GM12878 (cell line): ENCODE results near the gene GRIK3. TPM values are rescaled to one million over a fixed set of nuclear protein-coding genes. Genes with fewer than 3 reads are reported as not detected.

Experiments
- ATAC-seq: fragments of 200-7000 bp; cut with Tn5 transposase; 3 replicates; pipeline ENCODE4 v1.9.1; 2020; ENCODE audit warnings: mild to moderate bottlenecking, moderate library complexity
- BruUV-seq: library from RNA; stranded (reverse); fragments of 400-500 nt; replicated peaks from 2 replicates; lab custom pipeline; 2021; lab: Mats Ljungman, UMichigan
- CTCF ChIA-PET: fragments of 300-600 bp; sonication (Branson Sonifier 250); formaldehyde crosslinking; extraction: SDS; loops from one replicate; lab custom pipeline; 2021; ENCODE audit warnings: inconsistent platforms; lab: Yijun Ruan, JAX
- POLR2A ChIA-PET: fragments of 350-600 bp; formaldehyde crosslinking; extraction: SDS; loops from one replicate; lab custom pipeline; 2021; ENCODE audit warnings: inconsistent platforms; lab: Charles Lee
- RAD21 ChIA-PET: fragments of 300-600 bp; sonication (Branson Sonifier 250); formaldehyde crosslinking; loops from one replicate; lab custom pipeline; 2023; ENCODE audit warnings: antibody characterized with exemption; ENCODE audit not compliant: unreplicated experiment; lab: Charles Lee
- SMC1A ChIA-PET: fragments of 300-600 bp; sonication (Branson Sonifier 250); formaldehyde crosslinking; loops from one replicate; lab custom pipeline; 2023; ENCODE audit not compliant: unreplicated experiment, uncharacterized antibody; lab: Charles Lee
- DNase-seq: peaks from one replicate; pipeline ENCODE4 v3.0.0-alpha.2; 2011; ENCODE audit warnings: low read depth, low spot score
- FAIRE-seq: peaks from 3 replicates; lab custom pipeline; 2011; peaks lifted over from hg19 to GRCh38; lab: Jason Lieb, UNC
- H2AFZ ChIP-seq: 2 replicates; pipeline ENCODE4 v1.6.0; 2011; ENCODE audit warnings: low read depth, low read length, control low read depth; ENCODE audit not compliant: control insufficient read depth
- H3K27ac ChIP-seq: 2 replicates; pipeline ENCODE4 v1.5.1; 2011; ENCODE audit warnings: control low read depth; ENCODE audit not compliant: control insufficient read depth, insufficient read depth
- H3K27me3 ChIP-seq, 2 experiments: replicated peaks in 1 of 2; 2 replicates each; pipeline versions ENCODE4 v1.6.0 to v1.6.1; 2011; ENCODE audit warnings: low read length in 1 of 2; ENCODE audit not compliant: control insufficient read depth in 2 of 2, insufficient read depth in 2 of 2
- H3K36me3 ChIP-seq, 2 experiments: 2 replicates each; pipeline ENCODE4 v1.5.1; 2011; ENCODE audit warnings: low read length in 1 of 2; ENCODE audit not compliant: control insufficient read depth in 2 of 2, insufficient read depth in 2 of 2
- H3K4me1 ChIP-seq: 2 replicates; pipeline ENCODE4 v1.6.1; 2011; ENCODE audit warnings: mild to moderate bottlenecking, low read length, moderate library complexity, mixed read lengths; ENCODE audit not compliant: control insufficient read depth, insufficient read depth
- H3K4me2 ChIP-seq: 2 replicates; pipeline ENCODE4 v1.6.0; 2011; ENCODE audit warnings: control low read depth; ENCODE audit not compliant: control insufficient read depth, insufficient read depth
- H3K4me3 ChIP-seq: fragments of 200-600 bp; sonication (generic); 2 replicates; pipeline ENCODE4 v1.5.1; 2016
- H3K79me2 ChIP-seq: 2 replicates; pipeline ENCODE4 v1.6.0; 2011; ENCODE audit warnings: low read length; ENCODE audit not compliant: control insufficient read depth, insufficient read depth
- H3K9ac ChIP-seq: 2 replicates; pipeline ENCODE4 v1.8.0; 2011; ENCODE audit warnings: low read length, control low read depth, mixed read lengths; ENCODE audit not compliant: control insufficient read depth, insufficient read depth
- H3K9me3 ChIP-seq: replicated peaks from 3 replicates; pipeline ENCODE4 v1.5.1; 2011; ENCODE audit warnings: mild to moderate bottlenecking, low read length; ENCODE audit not compliant: control insufficient read depth, insufficient read depth
- H4K20me1 ChIP-seq: 2 replicates; pipeline ENCODE4 v1.6.0; 2011; ENCODE audit not compliant: control insufficient read depth, insufficient read depth
- CBX3 ChIP-seq: fragments of 200-600 bp; sonication (generic); IDR thresholded peaks from 2 replicates; pipeline ENCODE4 v1.6.1; 2016; ENCODE audit warnings: low read depth, borderline replicate concordance
- CEBPZ ChIP-seq: fragments of 150-350 bp; IDR thresholded peaks from 2 replicates; pipeline ENCODE4 v1.6.1; 2016; ENCODE audit warnings: low read depth, low read length
- CHD2 ChIP-seq: IDR thresholded peaks from 2 replicates; pipeline ENCODE4 v1.6.1; 2011; ENCODE audit warnings: low read depth, low read length, improper control_type of control experiment, borderline replicate concordance
- HDAC6 ChIP-seq: fragments of 200-600 bp; sonication (generic); IDR thresholded peaks from one replicate; pipeline ENCODE4 v1.8.0; 2017; ENCODE audit warnings: antibody characterized with exemption; ENCODE audit not compliant: unreplicated experiment
- MEF2B ChIP-seq: fragments of 450-650 bp; IDR thresholded peaks from 2 replicates; pipeline ENCODE4 v1.6.1; 2018; ENCODE audit warnings: mild to moderate bottlenecking, moderate library complexity; ENCODE audit not compliant: partially characterized antibody, poor library complexity, severe bottlenecking
- NKRF ChIP-seq: fragments of 450-650 bp; conservative IDR thresholded peaks from 2 replicates; pipeline ENCODE4 v1.6.1; 2017; ENCODE audit warnings: mild to moderate bottlenecking, moderate library complexity
- SREBF1 ChIP-seq: IDR thresholded peaks from 2 replicates; pipeline ENCODE4 v1.6.1; 2012; ENCODE audit warnings: mild to moderate bottlenecking, low read length
- TARDBP ChIP-seq: IDR thresholded peaks from 2 replicates; pipeline ENCODE4 v1.6.1; 2016; ENCODE audit warnings: borderline replicate concordance
- ZBTB33 ChIP-seq: fragments of 450-650 bp; IDR thresholded peaks from 2 replicates; pipeline ENCODE4 v1.6.1; 2017; ENCODE audit warnings: mild to moderate bottlenecking
- WGBS: methylation state at CpG from one replicate; pipeline ENCODE4 v1.1.6; 2016; ENCODE audit warnings: low lambda C conversion rate; ENCODE audit not compliant: insufficient replicate concordance, insufficient coverage; ENCODE audit errors: missing lambda C conversion rate; 5-methylcytosine and 5-hydroxymethylcytosine counted together
- in situ Hi-C: fragments of 300-500 bp; cut with MboI; formaldehyde crosslinking; loops from 9 replicates; pipeline ENCODE4 v1.14.3; 2018; ENCODE audit warnings: mixed read lengths
- intact Hi-C: fragments of 100-400 bp; cut with micrococcal nuclease; formaldehyde crosslinking; loops from one replicate; pipeline ENCODE4 v1.14.2; 2022; ENCODE audit not compliant: unreplicated experiment
- polyA plus RNA-seq, 11 experiments: library from polyadenylated mRNA; depleted of rRNA in 4 of 11; unstranded in 6 of 11; stranded (reverse) in 5 of 11; fragments of >200 nt; fragmentation: Nextera tagmentation in 4 of 11; fragmentation: Illumina TruSeq in 1 of 11; extraction: Ambion mirVana in 4 of 11; extraction: Trizol in 1 of 11; gene quantifications; 1 replicate in 1 of 11; 2 replicates in 10 of 11; pipeline versions ENCODE4 v1.2.1 to v1.2.3, GENCODE V29; 2011 to 2016; ENCODE audit warnings: inconsistent platforms in 2 of 11, missing spikeins in 2 of 11, low read depth in 1 of 11
- total RNA-seq, 4 experiments: library from RNA; depleted of rRNA in 3 of 4; stranded (reverse); fragments of >200 nt in 3 of 4; fragmentation: Illumina TruSeq in 1 of 4; extraction: Trizol in 1 of 4; gene quantifications; 2 replicates each; pipeline versions ENCODE4 v1.2.1 to v1.2.3, GENCODE V29; 2013 to 2021

The GRIK3 gene
- total and polyA plus RNA-seq, 10 of the 15 experiments (the other 5 are each of a cell fraction or from before 2014, with no cell fraction given) = not detected

GRCh38 chr1:36796106-36796590, 238.2 kb downstream of the GRIK3 start:
- H3K9ac ChIP-seq = no peak overlapping the region
- no peak for FAIRE-seq
- intact Hi-C loops = no loop called here
- no peak for ATAC-seq
- no peaks in the 10 kb centered on the region for H3K79me2 ChIP-seq
- DNase-seq = no peak
- no TSS peak for BruUV-seq
- TF ChIP-seq MEF2B = no peak
- no peak for TF ChIP-seq CHD2
- no peak for TF ChIP-seq HDAC6
- no peak for TF ChIP-seq ZBTB33
- RAD21 ChIA-PET = no interaction called here
- no peak overlapping the region for H3K27ac ChIP-seq
- H3K4me2 ChIP-seq = no peak overlapping the region
- no peaks in the 10 kb centered on the region for H3K9me3 ChIP-seq
- no peaks in the 10 kb centered on the region; a peak in 1 of 4 replicates for H3K27me3 ChIP-seq
- in situ Hi-C loops = no loop called here
- no peaks in the 10 kb centered on the region for H4K20me1 ChIP-seq
- no peak overlapping the region for H3K4me3 ChIP-seq
- CTCF ChIA-PET = interaction anchor here (0.6 kb wide), 1 partner anchor 513 kb away, joined by 3 read pairs; no protein-coding TSS in a partner anchor
- POLR2A ChIA-PET = no interaction called here
- WGBS = 8% methylated on average over 5 of the region's 5 CpGs
- H3K36me3 ChIP-seq = no peaks in the 10 kb centered on the region
- no peaks in the 10 kb centered on the region for H3K4me1 ChIP-seq
- H2AFZ ChIP-seq = no peak overlapping the region
- SMC1A ChIA-PET = no interaction called here

GRCh38 chr1:36794460-36794859, 239.9 kb downstream of the GRIK3 start:
- Histone ChIP-seq H3K27me3 (no peaks in the 10 kb centered on the region; a peak in 1 of 4 replicates), H3K4me1 (no peaks in the 10 kb centered on the region), H3K9me3 (no peaks in the 10 kb centered on the region), H3K36me3 (no peaks in the 10 kb centered on the region), H3K9ac (no peak overlapping the region), H2AFZ (no peak overlapping the region), H3K27ac (no peak overlapping the region), H4K20me1 (no peaks in the 10 kb centered on the region), H3K4me2 (no peak overlapping the region), H3K79me2 (no peaks in the 10 kb centered on the region), H3K4me3 (no peak overlapping the region)
- ChIA-PET SMC1A (no interaction called here), CTCF (no interaction called here), POLR2A (no interaction called here), RAD21 (no interaction called here)
- WGBS = 24% methylated on average over 3 of the region's 3 CpGs
- no peak for ATAC-seq
- FAIRE-seq = no peak
- no peak for DNase-seq
- in situ Hi-C loops (no loop called here), intact Hi-C loops (no loop called here)
- BruUV-seq = no TSS peak
- no peak for TF ChIP-seq TARDBP
- TF ChIP-seq NKRF = no peak
- no peak for TF ChIP-seq SREBF1
- TF ChIP-seq CBX3 = no peak
- TF ChIP-seq CEBPZ = no peak
